GM12874 (cell line): ENCODE results near the gene BACE1-AS.

Source experiments
- CTCF ChIP-seq: IDR thresholded peaks from 2 replicates; pipeline ENCODE4 v1.5.1; 2011; ENCODE audit warnings: low read depth, mild to moderate bottlenecking, control low read depth, low read length, moderate library complexity; ENCODE audit not compliant: insufficient read depth

BACE1-AS gene

GRCh38 chr11:117281159-117281558 lies 10.0 kb upstream of the BACE1-AS start:
- no peak for TF ChIP-seq CTCF

- TF ChIP-seq CTCF = no peak
Observed at GRCh38 chr11:117281869-117282268, 9.3 kb upstream of the BACE1-AS start.

GRCh38 chr11:117282956-117283355 lies 8.2 kb upstream of the BACE1-AS start:
- no peak for TF ChIP-seq CTCF

- no peak for TF ChIP-seq CTCF
Observed at GRCh38 chr11:117284053-117284452, 7.1 kb upstream of the BACE1-AS start.

GRCh38 chr11:117286588-117286987 lies 4.6 kb upstream of the BACE1-AS start:
- no peak for TF ChIP-seq CTCF

- TF ChIP-seq CTCF = no peak
Observed at GRCh38 chr11:117287668-117288067, 3.5 kb upstream of the BACE1-AS start.

GRCh38 chr11:117289795-117290194 lies 1.4 kb upstream of the BACE1-AS start:
- TF ChIP-seq CTCF = no peak

- TF ChIP-seq CTCF = no peak
Observed at GRCh38 chr11:117292616-117293015, 1.5 kb downstream of the BACE1-AS start.
